OCI-LY1 (cell line): Measurements from ENCODE around the gene C2CD4A.

Experiments used
- H2AFZ ChIP-seq: fragments of 200-600 bp; sonication (generic), shearing (Covaris generic); 2 replicates; pipeline ENCODE4 v1.6.0; 2014; ENCODE audit warnings: antibody characterized with exemption, mild to moderate bottlenecking, low read length
- H3F3A ChIP-seq: fragments of 200-600 bp; sonication (generic), shearing (Covaris generic); 2 replicates; pipeline ENCODE4 v1.6.0; 2014; ENCODE audit warnings: mild to moderate bottlenecking, antibody characterized with exemption, low read length, moderate library complexity; ENCODE audit not compliant: insufficient read depth
- H3K27ac ChIP-seq: fragments of 200-600 bp; sonication (generic); 2 replicates; pipeline ENCODE4 v1.5.1; 2014; ENCODE audit warnings: low read length, mixed run types, mild to moderate bottlenecking, low read depth; ENCODE audit not compliant: poor library complexity, severe bottlenecking
- H3K27me3 ChIP-seq: fragments of 200-600 bp; sonication (generic); 2 replicates; pipeline ENCODE4 v1.6.0; 2014; ENCODE audit warnings: antibody characterized with exemption, mild to moderate bottlenecking, low read length, moderate library complexity; ENCODE audit not compliant: insufficient read depth
- H3K36me3 ChIP-seq: fragments of 200-600 bp; sonication (generic); 2 replicates; pipeline ENCODE4 v1.6.1; 2014; ENCODE audit warnings: mild to moderate bottlenecking, antibody characterized with exemption, low read length, moderate library complexity, mixed read lengths; ENCODE audit not compliant: insufficient read depth
- H3K4me1 ChIP-seq: fragments of 200-600 bp; sonication (generic); 2 replicates; pipeline ENCODE4 v1.5.1; 2014; ENCODE audit warnings: mild to moderate bottlenecking, low read length, moderate library complexity; ENCODE audit not compliant: insufficient read depth, severe bottlenecking
- H3K4me2 ChIP-seq: fragments of 200-600 bp; sonication (generic), shearing (Covaris generic); 2 replicates; pipeline ENCODE4 v1.6.1; 2014; ENCODE audit warnings: low read length
- H3K4me3 ChIP-seq: fragments of 200-600 bp; sonication (generic); 2 replicates; pipeline ENCODE4 v1.5.1; 2014; ENCODE audit warnings: low read length, low read depth, mild to moderate bottlenecking, mixed read lengths; ENCODE audit not compliant: poor library complexity, severe bottlenecking
- H3K79me2 ChIP-seq: fragments of 200-600 bp; shearing (Covaris generic); 2 replicates; pipeline ENCODE4 v1.6.1; 2016; ENCODE audit warnings: mixed run types, low read length, mixed read lengths; ENCODE audit not compliant: insufficient read depth
- H3K9ac ChIP-seq: fragments of 200-600 bp; sonication (generic), shearing (Covaris generic); 2 replicates; pipeline ENCODE4 v1.6.1; 2014; ENCODE audit warnings: mild to moderate bottlenecking, low read length, mixed read lengths
- H3K9me2 ChIP-seq: fragments of 200-600 bp; sonication (generic), shearing (Covaris generic); 2 replicates; pipeline ENCODE4 v1.6.1; 2014; ENCODE audit warnings: low read depth, mild to moderate bottlenecking, low read length, mixed read lengths
- H3K9me3 ChIP-seq: fragments of 200-600 bp; shearing (Covaris generic); 2 replicates; pipeline ENCODE4 v1.6.1; 2014; ENCODE audit warnings: low read length, mixed read lengths
- H4K20me1 ChIP-seq: fragments of 200-600 bp; sonication (generic), shearing (Covaris generic); 2 replicates; pipeline ENCODE4 v1.6.0; 2016; ENCODE audit warnings: mild to moderate bottlenecking, low read length; ENCODE audit not compliant: insufficient read depth
- CTCF ChIP-seq: fragments of 200-600 bp; sonication (generic), shearing (Covaris generic); IDR thresholded peaks from 2 replicates; pipeline ENCODE4 v1.5.1; 2017; ENCODE audit warnings: mild to moderate bottlenecking, antibody characterized with exemption, low read length, moderate library complexity, mixed read lengths
- EZH2 ChIP-seq: fragments of 200-600 bp; sonication (generic), shearing (Covaris generic); IDR thresholded peaks from 2 replicates; pipeline ENCODE4 v1.8.0; 2017; ENCODE audit warnings: borderline replicate concordance, mixed run types, mild to moderate bottlenecking, antibody characterized with exemption, low read length, moderate library complexity, mixed read lengths

Gene C2CD4A

GRCh38 chr15:62067448-62068044 lies 769 bp downstream of the C2CD4A start:
- H4K20me1 ChIP-seq, result no peaks in the 10 kb centered on the region
- no peak overlapping the region for H3K9ac ChIP-seq
- TF ChIP-seq CTCF, result no peak
- TF ChIP-seq EZH2, result no peak
- H3K4me3 ChIP-seq, result peak overlapping the region; percentile 57
- peak overlapping the region; percentile 71 for H3K4me2 ChIP-seq
- H3K79me2 ChIP-seq, result no peaks in the 10 kb centered on the region
- H3K27ac ChIP-seq, result no peak overlapping the region
- H3K9me3 ChIP-seq, result no peaks in the 10 kb centered on the region
- peaks cover 23% of the 10 kb centered on the region for H3K4me1 ChIP-seq
- H3F3A ChIP-seq, result no peaks in the 10 kb centered on the region
- no peaks in the 10 kb centered on the region for H3K9me2 ChIP-seq
- no peaks in the 10 kb centered on the region for H3K36me3 ChIP-seq
- H3K27me3 ChIP-seq, result no peaks in the 10 kb centered on the region
- no peak overlapping the region for H2AFZ ChIP-seq

GRCh38 chr15:62068071-62068809 lies 1.5 kb downstream of the C2CD4A start:
- H3K4me1 ChIP-seq, result peaks cover 23% of the 10 kb centered on the region
- no peaks in the 10 kb centered on the region for H3K27me3 ChIP-seq
- H3K27ac ChIP-seq, result no peak overlapping the region
- H3K4me2 ChIP-seq, result peak overlapping the region; percentile 57
- H3F3A ChIP-seq, result no peaks in the 10 kb centered on the region
- H3K9ac ChIP-seq, result no peak overlapping the region; the same call in 1 of the 2 replicates
- H4K20me1 ChIP-seq, result no peaks in the 10 kb centered on the region
- H3K79me2 ChIP-seq, result no peaks in the 10 kb centered on the region
- TF ChIP-seq CTCF, result no peak
- no peak for TF ChIP-seq EZH2
- peak overlapping the region; percentile 57 for H3K4me3 ChIP-seq
- no peak overlapping the region for H2AFZ ChIP-seq
- no peaks in the 10 kb centered on the region for H3K36me3 ChIP-seq
- no peaks in the 10 kb centered on the region for H3K9me3 ChIP-seq
- no peaks in the 10 kb centered on the region for H3K9me2 ChIP-seq

- Histone ChIP-seq H3K36me3 (no peaks in the 10 kb centered on the region), H3F3A (no peaks in the 10 kb centered on the region), H3K27me3 (no peaks in the 10 kb centered on the region), H3K9me2 (no peaks in the 10 kb centered on the region), H3K9me3 (no peaks in the 10 kb centered on the region), H3K27ac (no peak overlapping the region), H2AFZ (no peak overlapping the region), H3K4me3 (peak overlapping the region; percentile 57), H3K4me1 (peaks cover 23% of the 10 kb centered on the region), H4K20me1 (no peaks in the 10 kb centered on the region), H3K4me2 (peak overlapping the region; percentile 57), H3K79me2 (no peaks in the 10 kb centered on the region), H3K9ac (no peak overlapping the region; the same call in 1 of the 2 replicates)
- no peak for TF ChIP-seq EZH2
- no peak for TF ChIP-seq CTCF
Observed at GRCh38 chr15:62068810-62069167, 2.0 kb downstream of the C2CD4A start.
